ENCODE results near the gene PSTPIP2. TPM values are rescaled to one million over a fixed set of nuclear protein-coding genes. Genes with fewer than 3 reads are reported as not detected.

Gene PSTPIP2
- polyA plus RNA-seq, 1 donor from 2014 or later = 0.98 TPM

DNA sequence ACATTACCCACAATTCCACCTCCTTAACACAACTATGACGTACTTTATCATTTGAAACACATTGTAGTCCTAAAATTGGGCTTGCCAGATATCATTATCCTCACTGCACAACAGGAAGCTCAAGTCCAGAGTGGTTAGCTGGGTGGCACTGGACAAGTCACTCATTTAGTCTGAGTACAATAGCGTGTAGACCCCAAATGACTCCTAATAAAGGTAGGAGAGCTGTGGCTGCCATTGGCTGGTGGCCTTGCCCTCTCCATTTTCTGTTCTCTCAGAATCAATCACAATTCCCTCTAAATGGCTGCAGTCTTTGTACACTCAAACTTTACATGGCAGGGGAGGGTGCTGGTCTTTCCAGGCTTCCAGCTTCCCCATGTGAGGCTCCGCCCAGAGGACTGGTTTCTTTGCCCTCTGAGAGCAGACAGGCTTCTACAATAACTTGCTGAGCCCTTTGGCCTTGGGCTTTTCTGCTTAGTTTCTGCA, 11.7 kb downstream of the PSTPIP2 start:
- H3K27me3 ChIP-seq (ENCODE audit: insufficient read depth, low read depth, low read length) = no peaks in the 10 kb centered on the region
- no peak overlapping the region for H2AFZ ChIP-seq (ENCODE audit: low read depth, low read length)
- TF ChIP-seq RAD21 (conservative IDR thresholded peaks at IDR 0.05) (no peak), MXI1 (conservative IDR thresholded peaks at IDR 0.05; ENCODE audit: poor library complexity, severe bottlenecking) (no peak), EZH2 (IDR thresholded peaks at IDR 0.05; ENCODE audit: borderline replicate concordance, insufficient read depth, low read length, poor library complexity, severe bottlenecking) (no peak), POLR2AphosphoS5 (IDR thresholded peaks at IDR 0.05) (no peak), TAF1 (IDR thresholded peaks at IDR 0.05; ENCODE audit: low read depth) (no peak), EP300 (conservative IDR thresholded peaks at IDR 0.05; ENCODE audit: poor library complexity, severe bottlenecking) (no peak), SMC3 (conservative IDR thresholded peaks at IDR 0.05; ENCODE audit: poor library complexity) (no peak)
- TF ChIP-seq, protein P1, sequence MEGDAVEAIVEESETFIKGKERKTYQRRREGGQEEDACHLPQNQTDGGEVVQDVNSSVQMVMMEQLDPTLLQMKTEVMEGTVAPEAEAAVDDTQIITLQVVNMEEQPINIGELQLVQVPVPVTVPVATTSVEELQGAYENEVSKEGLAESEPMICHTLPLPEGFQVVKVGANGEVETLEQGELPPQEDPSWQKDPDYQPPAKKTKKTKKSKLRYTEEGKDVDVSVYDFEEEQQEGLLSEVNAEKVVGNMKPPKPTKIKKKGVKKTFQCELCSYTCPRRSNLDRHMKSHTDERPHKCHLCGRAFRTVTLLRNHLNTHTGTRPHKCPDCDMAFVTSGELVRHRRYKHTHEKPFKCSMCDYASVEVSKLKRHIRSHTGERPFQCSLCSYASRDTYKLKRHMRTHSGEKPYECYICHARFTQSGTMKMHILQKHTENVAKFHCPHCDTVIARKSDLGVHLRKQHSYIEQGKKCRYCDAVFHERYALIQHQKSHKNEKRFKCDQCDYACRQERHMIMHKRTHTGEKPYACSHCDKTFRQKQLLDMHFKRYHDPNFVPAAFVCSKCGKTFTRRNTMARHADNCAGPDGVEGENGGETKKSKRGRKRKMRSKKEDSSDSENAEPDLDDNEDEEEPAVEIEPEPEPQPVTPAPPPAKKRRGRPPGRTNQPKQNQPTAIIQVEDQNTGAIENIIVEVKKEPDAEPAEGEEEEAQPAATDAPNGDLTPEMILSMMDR (IDR thresholded peaks at IDR 0.05; ENCODE audit: poor library complexity, severe bottlenecking) = no peak
- TF ChIP-seq, protein P2, sequence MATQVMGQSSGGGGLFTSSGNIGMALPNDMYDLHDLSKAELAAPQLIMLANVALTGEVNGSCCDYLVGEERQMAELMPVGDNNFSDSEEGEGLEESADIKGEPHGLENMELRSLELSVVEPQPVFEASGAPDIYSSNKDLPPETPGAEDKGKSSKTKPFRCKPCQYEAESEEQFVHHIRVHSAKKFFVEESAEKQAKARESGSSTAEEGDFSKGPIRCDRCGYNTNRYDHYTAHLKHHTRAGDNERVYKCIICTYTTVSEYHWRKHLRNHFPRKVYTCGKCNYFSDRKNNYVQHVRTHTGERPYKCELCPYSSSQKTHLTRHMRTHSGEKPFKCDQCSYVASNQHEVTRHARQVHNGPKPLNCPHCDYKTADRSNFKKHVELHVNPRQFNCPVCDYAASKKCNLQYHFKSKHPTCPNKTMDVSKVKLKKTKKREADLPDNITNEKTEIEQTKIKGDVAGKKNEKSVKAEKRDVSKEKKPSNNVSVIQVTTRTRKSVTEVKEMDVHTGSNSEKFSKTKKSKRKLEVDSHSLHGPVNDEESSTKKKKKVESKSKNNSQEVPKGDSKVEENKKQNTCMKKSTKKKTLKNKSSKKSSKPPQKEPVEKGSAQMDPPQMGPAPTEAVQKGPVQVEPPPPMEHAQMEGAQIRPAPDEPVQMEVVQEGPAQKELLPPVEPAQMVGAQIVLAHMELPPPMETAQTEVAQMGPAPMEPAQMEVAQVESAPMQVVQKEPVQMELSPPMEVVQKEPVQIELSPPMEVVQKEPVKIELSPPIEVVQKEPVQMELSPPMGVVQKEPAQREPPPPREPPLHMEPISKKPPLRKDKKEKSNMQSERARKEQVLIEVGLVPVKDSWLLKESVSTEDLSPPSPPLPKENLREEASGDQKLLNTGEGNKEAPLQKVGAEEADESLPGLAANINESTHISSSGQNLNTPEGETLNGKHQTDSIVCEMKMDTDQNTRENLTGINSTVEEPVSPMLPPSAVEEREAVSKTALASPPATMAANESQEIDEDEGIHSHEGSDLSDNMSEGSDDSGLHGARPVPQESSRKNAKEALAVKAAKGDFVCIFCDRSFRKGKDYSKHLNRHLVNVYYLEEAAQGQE (IDR thresholded peaks at IDR 0.05; ENCODE audit: borderline replicate concordance) = no peak
- H3K4me2 ChIP-seq (ENCODE audit: low read length) = no peak overlapping the region
- H3K9ac ChIP-seq (ENCODE audit: low read length) = no peak overlapping the region
- H3K27ac ChIP-seq (ENCODE audit: low read length) = no peak overlapping the region
- no peaks in the 10 kb centered on the region for H3F3A ChIP-seq (ENCODE audit: insufficient read depth, low read length, poor library complexity, severe bottlenecking)
- no peak overlapping the region for H3K4me3 ChIP-seq (ENCODE audit: low read length)
- H4K20me1 ChIP-seq (ENCODE audit: insufficient read depth) = no peaks in the 10 kb centered on the region
- H3K9me3 ChIP-seq (ENCODE audit: low read length) = no peaks in the 10 kb centered on the region
- no peaks in the 10 kb centered on the region for H3K9me2 ChIP-seq (ENCODE audit: insufficient read depth, low read length)
- no peaks in the 10 kb centered on the region for H3K79me2 ChIP-seq (replicated peaks; ENCODE audit: insufficient read depth, low read length)
- no peaks in the 10 kb centered on the region for H3K36me3 ChIP-seq (ENCODE audit: insufficient read depth, low read length)

DNA sequence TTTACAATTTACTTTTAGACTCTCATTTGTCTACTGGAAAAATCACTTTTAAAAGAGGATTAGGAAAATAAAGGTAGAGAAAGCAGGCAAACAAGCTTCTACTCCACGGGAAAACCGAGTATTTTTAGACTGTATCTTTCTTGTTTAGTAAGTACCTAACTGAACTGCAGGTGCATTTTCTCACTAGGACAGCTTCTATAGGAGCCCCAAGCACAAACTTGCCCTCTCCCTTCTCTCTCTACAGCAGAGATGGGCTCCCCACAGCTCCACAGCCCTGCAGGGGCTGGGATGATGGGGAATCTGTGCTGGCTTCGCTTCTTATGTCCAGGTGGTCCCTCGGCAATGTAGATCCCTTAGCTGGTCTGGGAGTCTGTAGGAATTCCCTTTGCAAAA, 16.2 kb downstream of the PSTPIP2 start:
- Histone ChIP-seq H3K79me2 (replicated peaks; ENCODE audit: insufficient read depth, low read length) (no peaks in the 10 kb centered on the region), H3K36me3 (ENCODE audit: insufficient read depth, low read length) (no peaks in the 10 kb centered on the region), H2AFZ (ENCODE audit: low read depth, low read length) (no peak overlapping the region), H3F3A (ENCODE audit: insufficient read depth, low read length, poor library complexity, severe bottlenecking) (no peaks in the 10 kb centered on the region), H3K9me2 (ENCODE audit: insufficient read depth, low read length) (no peaks in the 10 kb centered on the region), H3K4me3 (ENCODE audit: low read length) (no peak overlapping the region), H3K27ac (ENCODE audit: low read length) (no peak overlapping the region), H4K20me1 (ENCODE audit: insufficient read depth) (no peaks in the 10 kb centered on the region), H3K9me3 (ENCODE audit: low read length) (no peaks in the 10 kb centered on the region), H3K27me3 (ENCODE audit: insufficient read depth, low read depth, low read length) (no peaks in the 10 kb centered on the region), H3K9ac (ENCODE audit: low read length) (no peak overlapping the region), H3K4me2 (ENCODE audit: low read length) (no peak overlapping the region)
- TF ChIP-seq MXI1 (conservative IDR thresholded peaks at IDR 0.05; ENCODE audit: poor library complexity, severe bottlenecking) = no peak
- no peak for TF ChIP-seq TAF1 (IDR thresholded peaks at IDR 0.05; ENCODE audit: low read depth)
- TF ChIP-seq SMC3 (conservative IDR thresholded peaks at IDR 0.05; ENCODE audit: poor library complexity) = no peak
- TF ChIP-seq EP300 (conservative IDR thresholded peaks at IDR 0.05; ENCODE audit: poor library complexity, severe bottlenecking) = no peak
- no peak for TF ChIP-seq RAD21 (conservative IDR thresholded peaks at IDR 0.05)
- TF ChIP-seq EZH2 (IDR thresholded peaks at IDR 0.05; ENCODE audit: borderline replicate concordance, insufficient read depth, low read length, poor library complexity, severe bottlenecking) = no peak
- TF ChIP-seq, protein P1 (IDR thresholded peaks at IDR 0.05; ENCODE audit: poor library complexity, severe bottlenecking) = no peak
- no peak for TF ChIP-seq POLR2AphosphoS5 (IDR thresholded peaks at IDR 0.05)
- TF ChIP-seq, protein P2 (IDR thresholded peaks at IDR 0.05; ENCODE audit: borderline replicate concordance) = no peak
